Measurements from ENCODE around the gene STIM2. TPM values are rescaled to one million over a fixed set of nuclear protein-coding genes. Genes with fewer than 3 reads are reported as not detected.

STIM2 gene
- total RNA-seq, 1 experiment from 2014 or later, result 23.9 TPM

- intact Hi-C loops (cut with micrococcal nuclease; ENCODE audit: unreplicated experiment) (no loop called here), in situ Hi-C loops (cut with HindIII; ENCODE audit: low pct_unique_long_range_greater_than_20kb, low sequenced_read_pairs) (no loop called here)
- ATAC-seq, result no peak
- H3K27ac ChIP-seq (ENCODE audit: low read length), result no peak overlapping the region
- no peaks in the 10 kb centered on the region for H3K4me1 ChIP-seq (ENCODE audit: control insufficient read depth, insufficient read depth, low read length)
- no peaks in the 10 kb centered on the region for H3K27me3 ChIP-seq (ENCODE audit: control insufficient read depth, insufficient read depth, low read length)
- TF ChIP-seq SIN3A (IDR thresholded peaks at IDR 0.05; ENCODE audit: borderline replicate concordance, insufficient read depth, low read depth, low read length) (no peak), CTCF (IDR thresholded peaks at IDR 0.05) (no peak), REST (IDR thresholded peaks at IDR 0.05; ENCODE audit: insufficient read depth in 1 of 2, low read depth in 2 of 2, low read length in 1 of 2) (no peak), TCF7L2 (IDR thresholded peaks at IDR 0.05; ENCODE audit: low read depth, low read length) (no peak), POLR2AphosphoS5 (IDR thresholded peaks at IDR 0.05; ENCODE audit: low read depth, low read length) (no peak)
- H3K36me3 ChIP-seq (ENCODE audit: control insufficient read depth, insufficient read depth, low read length), result no peaks in the 10 kb centered on the region
- ChIA-PET POLR2A (no interaction called here), CTCF (interaction anchor here (0.6 kb wide), 1 partner anchor 61 kb away, joined by 6 read pairs; no protein-coding TSS in a partner anchor)
- H3K4me3 ChIP-seq (ENCODE audit: low read depth in 2 of 2, low read length in 2 of 2), result no peak overlapping the region
- no TSS peak for BruUV-seq (replicated peaks)
- DNase-seq (ENCODE audit: low read depth, low spot score), result no peak
- H3K9me3 ChIP-seq (ENCODE audit: control insufficient read depth, insufficient read depth, low read depth, low read length), result no peaks in the 10 kb centered on the region
Measured at GRCh38 chr4:26887143-26887542, 26.5 kb downstream of the STIM2 start.

- in situ Hi-C loops (cut with HindIII; ENCODE audit: low pct_unique_long_range_greater_than_20kb, low sequenced_read_pairs), result no loop called here
- Histone ChIP-seq H3K27me3 (ENCODE audit: control insufficient read depth, insufficient read depth, low read length) (no peaks in the 10 kb centered on the region), H3K27ac (ENCODE audit: low read length) (no peak overlapping the region), H3K36me3 (ENCODE audit: control insufficient read depth, insufficient read depth, low read length) (no peaks in the 10 kb centered on the region), H3K4me1 (ENCODE audit: control insufficient read depth, insufficient read depth, low read length) (no peaks in the 10 kb centered on the region), H3K4me3 (ENCODE audit: low read depth in 2 of 2, low read length in 2 of 2) (no peak overlapping the region), H3K9me3 (ENCODE audit: control insufficient read depth, insufficient read depth, low read depth, low read length) (no peaks in the 10 kb centered on the region)
- no peak for ATAC-seq
- TF ChIP-seq TCF7L2 (IDR thresholded peaks at IDR 0.05; ENCODE audit: low read depth, low read length) (no peak), SIN3A (IDR thresholded peaks at IDR 0.05; ENCODE audit: borderline replicate concordance, insufficient read depth, low read depth, low read length) (no peak), POLR2AphosphoS5 (IDR thresholded peaks at IDR 0.05; ENCODE audit: low read depth, low read length) (no peak), CTCF (IDR thresholded peaks at IDR 0.05) (no peak), REST (IDR thresholded peaks at IDR 0.05; ENCODE audit: insufficient read depth in 1 of 2, low read depth in 2 of 2, low read length in 1 of 2) (no peak)
- no peak for DNase-seq (ENCODE audit: low read depth, low spot score)
- no TSS peak for BruUV-seq (replicated peaks)
- POLR2A ChIA-PET, result no interaction called here
- CTCF ChIA-PET, result no interaction called here
- intact Hi-C loops (cut with micrococcal nuclease; ENCODE audit: unreplicated experiment), result no loop called here
Measured at GRCh38 chr4:26887809-26888208, 27.2 kb downstream of the STIM2 start.

All from Panc1 (cell line).